Stimulated activated CD4-positive, alpha-beta T cell treated with anti-CD3 and anti-CD28 coated beads, Interleukin-12 subunit alpha, Interleukin-12 subunit beta, amount 100 ng/mL, for 48 hours (primary cell): Measurements from ENCODE around the gene IGFBP2.

Source experiments
- DNase-seq, 3 donors: peaks; one replicate each; pipeline ENCODE4 v3.0.0-alpha.2; 2020; ENCODE audit warnings: low read depth in 2 of 3, low spot score in 1 of 3

Gene IGFBP2

DNA sequence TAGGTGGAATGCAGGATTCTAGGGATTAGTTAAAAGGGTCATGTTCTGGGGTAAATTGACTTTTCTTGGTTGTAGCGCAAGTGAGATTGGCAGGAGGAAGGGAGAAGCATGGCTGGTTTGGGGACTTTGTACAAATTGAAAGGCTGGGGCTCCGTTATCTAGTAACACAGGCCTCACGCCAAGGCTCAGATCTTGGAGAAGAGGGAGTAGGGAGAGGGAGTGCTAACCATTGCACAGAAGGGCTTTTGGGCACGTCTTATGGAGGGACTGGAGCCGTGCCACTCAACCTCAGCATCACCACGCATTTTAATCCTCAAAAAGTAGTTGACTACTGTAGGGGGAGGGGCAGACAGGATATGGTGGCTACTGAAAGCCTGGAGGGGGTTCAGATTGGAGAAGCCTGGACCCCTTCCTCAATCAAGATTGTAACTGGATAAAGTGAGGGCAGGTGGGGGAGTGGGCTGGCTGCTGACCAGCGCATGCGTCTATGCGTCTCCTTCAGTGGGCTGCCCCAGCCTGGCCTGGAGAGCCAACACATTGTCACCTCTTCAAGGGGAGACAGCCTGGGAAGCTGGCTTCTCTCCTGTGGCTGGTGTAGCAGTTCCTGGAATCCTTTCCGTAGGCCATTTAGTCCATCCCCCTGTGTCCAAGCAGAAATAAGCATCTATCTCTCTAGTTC, 47.9 kb downstream of the IGFBP2 start:
- no peak for DNase-seq

DNA sequence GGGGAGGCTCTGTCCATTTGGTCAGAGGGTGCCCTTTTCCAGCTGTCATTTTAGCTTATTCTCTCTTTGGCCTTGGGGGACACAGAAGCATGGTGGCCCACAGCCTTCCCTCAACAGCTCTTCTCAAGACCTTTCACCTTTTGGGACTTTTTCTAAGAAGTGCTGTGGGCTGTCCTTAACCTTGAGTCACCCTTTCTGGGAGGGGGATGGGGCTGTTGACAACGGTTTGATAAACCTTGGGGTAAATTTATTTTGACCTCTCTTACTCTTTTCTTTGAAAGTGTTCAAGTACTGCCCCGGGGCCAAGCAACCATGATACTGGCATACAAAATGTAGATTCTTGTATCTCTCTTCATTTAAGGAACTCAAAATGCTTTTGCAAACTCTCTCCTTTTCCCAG, 48.5 kb downstream of the IGFBP2 start:
- DNase-seq: no peak

DNA sequence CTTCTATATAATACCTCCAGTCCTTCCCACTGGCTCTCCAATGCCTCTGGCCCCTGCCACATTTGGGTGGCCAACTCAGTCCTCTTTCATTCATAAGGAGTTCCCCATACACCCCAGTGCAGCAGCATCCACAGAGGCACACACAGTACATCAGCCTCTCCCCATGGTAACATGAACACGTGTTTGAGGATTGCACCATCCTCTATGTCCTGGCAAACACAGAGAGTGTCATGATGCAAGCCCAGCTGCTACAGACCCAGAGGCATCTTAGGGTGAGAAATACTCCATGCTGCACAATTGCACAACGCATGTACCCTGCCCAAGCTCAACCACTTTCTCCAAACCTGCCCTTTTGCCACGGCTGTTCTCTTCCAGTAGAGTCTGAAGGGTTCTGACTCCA, 50.6 kb downstream of the IGFBP2 start:
- no peak for DNase-seq

DNA sequence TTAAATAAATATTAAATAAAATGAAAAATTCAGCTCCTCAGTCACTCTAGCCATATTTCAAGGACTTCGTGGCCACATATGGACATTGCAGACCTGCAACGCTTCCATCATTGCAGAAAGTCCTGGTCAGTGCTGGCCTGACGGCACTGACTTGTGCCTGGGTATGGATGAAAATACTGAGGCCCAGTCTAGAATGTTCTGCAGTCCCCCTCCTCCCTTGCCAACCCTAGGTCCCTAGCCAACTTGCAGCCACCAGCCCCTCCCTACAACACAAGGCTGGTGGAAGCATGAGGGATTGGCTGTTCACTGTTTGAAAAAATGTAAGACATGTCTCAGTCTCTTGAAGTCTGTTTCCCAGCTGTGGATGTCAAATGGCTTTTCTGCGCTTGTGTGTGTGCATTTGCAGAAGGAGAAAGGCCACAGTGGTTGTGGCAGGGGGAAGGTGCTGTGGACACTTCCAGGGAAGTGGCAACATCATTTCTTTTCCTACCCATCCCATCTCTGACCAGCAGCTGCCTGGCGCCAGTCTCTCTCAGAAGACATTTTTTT, 52.2 kb downstream of the IGFBP2 start:
- no peak for DNase-seq

DNA sequence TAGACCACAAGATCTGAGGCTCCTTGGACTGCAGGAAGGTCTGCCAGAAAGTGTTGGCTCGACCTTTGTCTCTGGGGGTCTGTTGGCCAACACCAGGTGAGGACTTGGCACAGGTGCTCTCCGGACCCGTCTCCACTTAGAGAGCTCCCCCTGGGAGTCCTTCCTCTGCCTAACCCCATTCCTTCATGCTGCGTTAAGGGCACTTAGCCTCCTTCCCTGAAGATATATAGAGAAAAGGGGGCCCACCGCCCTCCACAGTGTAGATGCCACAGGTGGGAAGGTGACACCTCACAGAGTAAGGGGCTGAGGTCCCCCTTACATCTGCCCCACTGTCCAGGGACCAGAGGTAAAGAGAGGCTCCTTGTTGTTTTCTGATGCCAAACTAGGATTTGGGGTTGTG, 53.9 kb downstream of the IGFBP2 start:
- DNase-seq: no peak

DNA sequence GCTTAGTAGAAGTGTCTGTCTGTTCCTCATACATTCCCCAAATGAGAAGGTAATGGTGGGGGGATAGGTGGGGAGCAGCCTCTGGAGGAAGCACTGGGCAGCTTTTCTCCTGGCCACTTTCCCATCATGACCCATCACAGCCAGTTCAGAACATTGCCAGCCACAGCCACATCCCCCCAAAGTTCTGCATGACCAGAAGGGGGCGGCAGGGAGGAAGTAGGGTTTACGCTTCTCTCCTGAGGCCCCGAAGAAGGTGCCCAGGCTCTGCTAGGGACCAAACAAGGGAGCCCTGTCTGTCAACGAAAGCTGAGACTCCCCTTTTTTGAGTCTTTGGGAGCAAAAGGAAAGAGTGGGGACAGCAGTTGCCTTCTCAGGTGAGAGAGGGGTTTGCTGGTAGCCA, 54.4 kb downstream of the IGFBP2 start:
- no peak for DNase-seq

DNA sequence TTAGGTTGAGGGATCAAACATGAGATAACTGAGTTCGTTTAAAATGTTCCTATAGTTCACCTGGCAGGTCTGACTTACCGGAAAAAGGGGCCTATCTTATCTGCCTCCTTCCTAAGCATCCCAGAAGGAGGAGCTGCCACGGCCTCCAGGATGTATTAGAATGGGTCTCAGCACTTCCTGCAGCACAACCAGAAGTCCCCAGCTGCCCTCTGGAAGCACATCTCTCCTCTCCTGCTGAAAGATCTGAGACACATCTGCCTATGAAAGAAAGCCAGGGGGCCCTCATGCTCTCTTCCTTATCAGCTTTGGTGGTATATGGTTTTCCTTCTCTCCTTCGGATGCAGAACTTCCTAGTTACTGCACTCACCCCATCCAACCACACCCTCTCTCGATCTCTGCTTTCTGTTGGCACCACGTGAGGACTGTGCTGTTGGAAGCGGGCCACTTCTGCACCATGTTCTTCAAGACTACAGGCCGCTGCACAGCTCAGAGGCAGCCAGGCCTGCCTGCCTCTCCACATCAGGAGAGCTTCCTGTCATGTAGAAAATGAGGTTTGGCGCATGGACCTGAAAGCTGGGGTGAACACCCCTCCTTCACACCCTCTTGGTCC, 55.6 kb downstream of the IGFBP2 start:
- no peak for DNase-seq

DNA sequence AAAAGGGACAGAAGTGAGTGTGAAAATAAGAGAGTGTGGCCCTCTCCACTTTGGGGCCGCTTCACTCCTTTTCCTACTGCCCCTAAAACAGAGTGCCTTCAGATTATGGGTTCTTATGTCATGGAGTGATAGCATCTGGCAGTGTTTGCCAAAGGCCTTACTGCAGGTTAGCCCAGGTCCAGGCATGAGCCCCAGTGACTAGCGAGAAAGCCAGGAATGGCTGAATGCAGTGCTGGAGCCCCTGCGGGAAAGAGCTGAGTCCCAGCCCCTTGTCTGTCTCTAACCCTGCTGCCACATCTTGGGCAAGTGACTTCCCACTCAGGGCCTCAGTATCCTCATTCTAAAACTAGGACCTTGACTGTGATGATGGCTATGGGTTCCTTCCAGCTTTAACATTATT, 56.2 kb downstream of the IGFBP2 start:
- no peak for DNase-seq

DNA sequence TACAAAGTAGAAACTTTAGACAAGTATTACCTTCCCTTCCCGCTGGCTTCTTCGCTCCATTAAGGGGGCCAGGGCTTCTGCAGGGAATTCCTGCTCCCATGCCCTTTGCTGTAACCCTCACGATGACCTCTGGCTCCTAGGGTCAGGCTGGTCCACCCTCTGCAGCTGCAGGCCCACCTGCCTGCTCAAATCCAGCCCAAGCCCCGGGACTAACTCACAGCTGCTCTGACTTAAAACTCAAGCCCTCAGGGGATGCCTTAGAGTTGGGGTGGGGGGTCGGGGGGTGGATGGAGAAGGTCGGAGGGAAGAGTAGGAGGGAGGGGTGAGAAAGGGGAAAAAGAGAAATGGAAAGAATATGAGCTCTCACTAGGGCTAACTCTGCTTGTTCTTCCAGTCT, 57.2 kb downstream of the IGFBP2 start:
- no peak for DNase-seq

DNA sequence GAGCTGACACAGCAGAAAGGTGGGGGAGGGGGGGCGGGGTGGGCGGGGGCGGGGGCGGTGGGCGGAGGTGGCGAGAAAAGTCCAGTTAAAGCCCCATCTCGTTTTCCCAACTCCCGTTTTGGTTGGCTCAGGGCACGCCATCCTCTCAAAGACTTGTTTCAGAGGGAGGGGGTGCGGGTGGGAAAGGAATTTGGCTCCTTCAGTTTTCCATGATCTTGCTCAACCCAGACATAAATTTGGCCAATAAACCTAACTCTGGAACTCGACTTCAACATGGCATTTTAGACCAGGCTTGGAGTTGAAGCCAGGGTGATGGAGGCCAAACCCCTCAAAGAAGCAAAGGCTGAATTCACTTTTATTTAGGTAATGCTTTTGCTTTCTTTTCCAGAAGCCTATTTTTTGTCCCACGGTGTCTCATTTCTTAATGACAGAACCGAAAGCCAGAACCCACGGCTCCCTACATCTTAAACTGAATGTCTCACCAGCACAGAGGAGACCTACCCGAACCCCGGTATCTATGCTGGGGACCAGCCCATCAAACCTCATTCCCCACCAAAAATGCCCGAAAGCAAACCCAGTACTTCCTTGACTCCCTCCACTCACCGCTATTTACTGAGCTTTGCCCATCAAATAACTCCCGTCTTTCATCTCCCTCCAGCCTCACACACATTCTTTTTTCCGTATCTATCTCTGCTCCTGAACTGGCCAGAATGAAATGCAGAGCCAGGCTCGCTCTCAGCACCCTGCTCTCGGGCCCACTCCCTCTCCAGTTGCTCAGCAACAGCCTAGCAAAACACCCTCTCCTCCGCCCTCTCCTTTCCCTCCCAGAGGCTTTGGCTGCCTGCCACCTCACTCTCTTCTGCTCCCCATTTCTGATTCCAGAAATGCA, 57.9 kb downstream of the IGFBP2 start:
- peak in 1 of 3 donors; percentile 6 for DNase-seq

DNA sequence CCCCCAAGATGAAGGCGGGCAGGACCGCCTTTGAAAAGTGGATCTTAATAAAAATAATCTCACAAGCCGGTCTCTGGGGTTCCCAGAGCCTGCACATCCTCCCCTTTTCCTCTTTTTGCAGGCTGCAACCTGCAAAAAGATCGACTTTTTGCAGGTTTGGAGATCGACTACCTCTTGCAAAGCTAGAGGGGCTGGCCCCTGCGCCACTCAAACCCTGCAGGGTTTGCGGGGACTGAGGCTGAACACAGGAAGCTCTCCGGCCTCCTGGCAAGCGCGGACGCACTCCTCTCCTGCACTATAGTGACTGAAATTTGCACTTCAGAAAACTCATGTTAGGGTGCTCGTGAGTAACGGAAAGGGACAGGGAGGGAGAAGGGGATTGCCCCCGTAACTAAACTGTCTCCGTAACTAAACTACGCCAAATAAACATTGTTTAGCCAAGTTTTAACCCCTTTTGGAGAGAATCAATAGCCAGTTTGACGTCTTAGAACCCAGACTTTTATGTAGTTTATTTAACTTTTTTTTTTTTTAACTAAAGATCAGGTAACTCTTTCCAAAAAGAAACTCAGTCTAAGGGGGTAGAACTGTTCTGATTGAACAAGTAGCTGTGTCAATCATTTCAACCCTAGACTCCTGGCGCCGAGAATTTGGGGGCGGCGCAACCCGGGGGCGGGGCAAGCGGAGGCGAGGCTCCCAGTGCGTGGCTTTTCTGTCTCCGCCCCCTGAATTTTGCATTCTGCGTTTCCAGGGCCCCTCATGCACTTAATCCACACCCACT, 59.6 kb downstream of the IGFBP2 start:
- peak; percentile 42 to 56 (median 42) for DNase-seq

DNA sequence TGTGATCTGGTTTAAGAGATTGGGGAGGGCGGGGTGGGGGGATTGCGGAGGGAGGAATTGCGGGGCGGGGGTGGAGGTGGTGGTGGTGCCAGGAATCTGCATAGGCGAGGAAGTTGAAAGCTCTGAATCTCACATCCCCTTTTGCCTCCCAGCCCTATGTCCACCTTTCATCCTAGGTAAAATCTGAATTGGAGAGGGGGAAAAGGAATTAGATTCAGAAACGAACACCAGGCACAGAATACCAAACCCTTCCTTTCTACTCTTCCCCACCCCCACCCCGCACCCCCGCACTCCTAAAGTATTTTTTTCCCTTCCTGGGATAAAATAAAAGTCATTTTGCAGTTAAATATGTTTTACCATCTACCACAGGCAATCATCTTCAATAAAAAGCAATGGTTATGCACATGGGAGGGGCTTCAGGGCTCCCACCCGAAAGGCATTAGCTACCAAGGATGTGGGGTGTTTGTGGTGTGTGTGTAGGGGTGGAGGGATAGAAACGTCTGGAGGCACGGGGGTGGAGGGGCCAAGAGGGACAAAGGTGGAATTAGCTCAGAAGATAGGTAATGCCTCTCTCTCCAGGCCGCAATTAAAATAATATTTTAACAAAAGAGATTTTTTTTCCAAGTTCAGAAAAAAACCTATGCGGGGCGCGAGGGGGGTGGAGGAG, 60.3 kb downstream of the IGFBP2 start:
- no peak for DNase-seq

DNA sequence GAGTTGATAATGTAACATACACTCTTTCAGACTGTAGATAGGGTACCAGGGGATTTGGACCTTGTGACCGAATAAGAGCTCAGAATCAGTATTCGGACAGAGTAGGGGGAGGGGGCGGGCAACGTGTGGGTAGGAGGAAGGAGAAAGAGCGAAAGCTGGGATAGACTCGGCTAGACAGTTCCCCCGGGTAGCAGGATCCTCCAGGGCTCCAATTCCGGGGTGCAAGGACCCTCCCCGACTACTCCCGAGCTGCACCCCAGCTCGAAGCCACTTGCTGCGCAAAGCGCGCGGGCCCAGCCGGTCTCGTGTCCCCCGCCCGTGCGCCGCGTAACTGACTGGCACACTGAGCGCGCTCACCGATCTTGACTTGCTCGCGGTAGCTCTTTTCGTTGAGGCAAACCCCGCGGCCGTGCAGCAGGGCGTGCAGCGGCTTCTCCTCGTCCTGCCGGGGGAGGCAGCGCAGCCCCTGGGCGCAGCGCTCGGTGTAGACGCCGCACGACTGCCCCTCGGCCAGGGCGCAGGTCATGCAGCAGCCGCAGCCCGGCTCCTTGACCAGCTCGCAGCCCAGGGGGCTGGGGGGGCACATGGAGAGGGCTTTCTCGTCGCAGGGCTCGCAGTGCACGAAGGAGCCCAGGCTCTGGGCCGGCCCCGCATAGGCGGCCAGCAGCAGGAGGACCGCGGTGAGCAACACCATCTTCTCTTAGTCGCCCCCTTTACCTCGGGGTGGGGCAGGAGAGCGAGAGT, 61.0 kb downstream of the IGFBP2 start:
- peak in 1 of 3 donors; percentile 21 for DNase-seq

DNA sequence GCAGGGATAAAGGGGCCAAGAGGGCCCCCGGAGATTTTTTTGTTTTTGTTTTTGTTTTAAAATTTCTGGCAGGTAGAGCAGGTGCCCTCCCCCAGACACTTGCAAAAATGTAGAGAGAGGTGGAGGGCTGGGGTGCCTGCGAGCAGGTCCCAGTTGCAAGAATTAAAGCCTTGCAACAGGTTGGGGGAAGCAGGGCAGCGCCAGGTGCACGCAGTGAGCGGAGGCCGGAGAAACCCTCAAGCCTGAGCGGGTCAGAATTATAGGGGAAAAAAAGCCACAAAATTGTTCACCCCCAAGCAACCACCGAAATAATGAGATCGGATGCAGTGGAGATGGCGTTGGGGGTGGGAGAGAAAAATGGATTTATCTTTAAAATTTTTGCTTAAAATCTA, 61.6 kb downstream of the IGFBP2 start:
- no peak for DNase-seq

DNA sequence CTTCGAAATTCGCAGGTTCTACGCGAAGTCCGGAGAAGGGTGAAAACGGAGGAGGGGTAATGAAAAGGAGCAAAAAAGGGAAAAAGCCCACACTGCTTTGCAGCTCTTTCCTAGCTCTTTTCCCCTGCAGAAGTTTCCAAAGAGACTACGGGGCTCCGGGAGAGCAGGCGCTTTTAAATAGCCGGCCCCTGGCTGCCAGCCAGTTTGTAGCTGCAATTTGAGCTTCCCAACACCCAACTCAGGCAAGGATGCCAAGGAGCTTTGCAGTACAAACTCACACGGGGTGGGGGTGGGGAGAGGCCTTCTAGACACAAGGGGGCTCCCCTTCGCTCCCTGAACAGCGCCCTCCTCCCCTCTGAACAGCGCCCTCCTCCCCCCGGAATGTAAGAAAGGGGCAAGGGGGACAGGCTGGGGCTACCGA, 62.2 kb downstream of the IGFBP2 start, which contains the start of gene IGFBP5:
IGFBP5 (minus strand) TSS at position 149 of the 421 bp plus-strand sequence. CDS start 774 bp downstream, outside the sequence.
- no peak for DNase-seq

DNA sequence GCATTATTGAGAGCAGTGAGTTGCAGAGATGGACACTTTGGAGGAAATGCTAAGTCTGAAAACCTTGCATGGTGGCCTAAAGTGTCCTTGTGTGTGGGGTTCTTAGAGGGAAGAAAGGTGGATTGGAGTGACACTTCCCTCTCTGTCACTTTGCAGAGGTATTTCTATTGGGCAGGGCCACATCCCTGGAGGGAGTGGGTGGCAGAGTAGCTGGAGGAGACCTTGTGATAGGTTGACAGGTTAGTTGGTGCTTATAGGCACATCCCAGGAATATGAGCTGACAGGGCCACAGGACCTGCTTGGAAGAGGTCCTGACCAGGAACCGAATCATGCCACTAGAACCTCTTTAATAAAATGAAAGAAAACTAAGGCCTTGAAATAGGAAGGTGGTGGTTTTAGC, 63.1 kb downstream of the IGFBP2 start:
- no peak for DNase-seq

DNA sequence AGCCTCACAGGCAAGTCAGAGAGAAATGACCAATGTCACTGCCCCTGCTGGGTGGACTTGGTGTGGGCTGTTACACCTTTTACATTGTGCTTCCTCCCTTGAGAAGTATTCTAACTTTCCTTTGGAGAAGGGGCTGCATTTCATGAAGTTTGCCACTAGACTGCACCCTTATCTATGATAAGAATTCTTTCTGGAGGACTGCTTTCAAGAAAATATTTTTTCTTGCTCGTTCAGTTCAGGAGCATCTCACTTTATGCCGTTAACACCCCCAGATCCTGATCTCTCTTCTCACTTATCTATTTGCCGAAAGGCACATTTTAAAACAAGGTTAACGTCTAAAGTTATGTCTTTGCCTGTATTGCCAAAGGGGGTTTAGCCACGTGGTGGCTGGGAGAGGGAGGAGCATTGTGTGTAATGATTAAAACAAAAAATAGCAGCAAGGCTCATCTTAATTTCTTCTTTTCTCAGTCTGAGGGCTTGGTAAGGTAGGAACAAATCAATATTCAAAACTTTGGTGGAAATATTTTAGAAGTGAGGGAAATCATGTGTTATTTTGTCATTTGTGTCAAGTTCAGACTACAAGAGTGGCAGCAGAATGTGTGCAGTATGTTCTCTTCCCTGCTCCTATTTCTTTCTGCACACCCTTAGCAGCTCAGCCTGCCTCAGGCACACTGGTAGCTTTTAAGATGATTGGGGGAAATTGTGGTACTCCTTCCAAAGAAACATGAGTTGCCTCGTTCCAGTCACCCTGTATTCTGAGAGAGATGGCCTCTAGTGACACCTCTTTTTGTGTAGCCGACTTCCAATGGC, 63.7 kb downstream of the IGFBP2 start:
- no peak for DNase-seq

DNA sequence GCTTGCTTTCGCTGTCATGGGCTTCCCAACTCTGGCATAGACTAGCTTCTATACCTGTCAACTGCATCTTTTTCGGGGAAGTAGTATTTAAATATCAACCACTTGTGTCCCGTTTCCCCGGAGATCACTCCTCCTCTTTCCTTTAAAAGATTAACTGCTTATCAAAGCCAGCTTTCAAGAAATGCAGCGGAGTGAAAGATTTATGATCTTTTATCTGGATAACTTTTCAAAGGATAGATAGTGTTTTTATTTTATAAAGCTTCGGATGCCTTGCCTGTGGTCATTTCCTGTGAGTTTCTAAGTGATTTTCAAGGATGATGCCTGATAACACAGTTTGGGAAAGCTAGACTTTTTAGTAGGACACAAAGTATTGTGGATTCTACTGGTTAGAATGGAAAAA, 65.1 kb downstream of the IGFBP2 start:
- no peak for DNase-seq

DNA sequence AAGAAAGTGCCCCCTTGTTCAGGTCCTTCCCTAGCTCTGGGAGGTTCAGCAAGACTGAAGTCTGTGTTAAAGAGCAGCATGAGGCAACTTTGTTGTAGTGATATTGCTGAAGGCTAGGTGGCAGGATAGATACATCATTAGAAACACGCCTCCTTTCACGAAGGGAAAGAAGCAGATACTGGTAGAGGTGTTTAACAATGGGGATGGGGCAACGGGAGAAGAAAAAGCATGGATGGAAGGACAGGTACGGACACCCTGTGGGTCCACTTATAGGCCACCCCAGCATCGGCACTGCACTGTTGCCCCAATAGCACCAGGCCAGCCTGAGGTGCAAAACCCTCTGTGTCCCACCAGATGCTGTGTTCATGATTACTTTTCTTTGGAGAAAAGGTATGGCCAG, 65.7 kb downstream of the IGFBP2 start:
- no peak for DNase-seq
